NCI-H128 (cell line): Measurements from ENCODE around the gene ING3.

Experiments used
- DNase-seq: peaks from one replicate; lab custom pipeline; 2025; ENCODE audit not compliant: unreplicated experiment; lab: John Stamatoyannopoulos, UW

The ING3 gene, protein sequence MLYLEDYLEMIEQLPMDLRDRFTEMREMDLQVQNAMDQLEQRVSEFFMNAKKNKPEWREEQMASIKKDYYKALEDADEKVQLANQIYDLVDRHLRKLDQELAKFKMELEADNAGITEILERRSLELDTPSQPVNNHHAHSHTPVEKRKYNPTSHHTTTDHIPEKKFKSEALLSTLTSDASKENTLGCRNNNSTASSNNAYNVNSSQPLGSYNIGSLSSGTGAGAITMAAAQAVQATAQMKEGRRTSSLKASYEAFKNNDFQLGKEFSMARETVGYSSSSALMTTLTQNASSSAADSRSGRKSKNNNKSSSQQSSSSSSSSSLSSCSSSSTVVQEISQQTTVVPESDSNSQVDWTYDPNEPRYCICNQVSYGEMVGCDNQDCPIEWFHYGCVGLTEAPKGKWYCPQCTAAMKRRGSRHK

DNA sequence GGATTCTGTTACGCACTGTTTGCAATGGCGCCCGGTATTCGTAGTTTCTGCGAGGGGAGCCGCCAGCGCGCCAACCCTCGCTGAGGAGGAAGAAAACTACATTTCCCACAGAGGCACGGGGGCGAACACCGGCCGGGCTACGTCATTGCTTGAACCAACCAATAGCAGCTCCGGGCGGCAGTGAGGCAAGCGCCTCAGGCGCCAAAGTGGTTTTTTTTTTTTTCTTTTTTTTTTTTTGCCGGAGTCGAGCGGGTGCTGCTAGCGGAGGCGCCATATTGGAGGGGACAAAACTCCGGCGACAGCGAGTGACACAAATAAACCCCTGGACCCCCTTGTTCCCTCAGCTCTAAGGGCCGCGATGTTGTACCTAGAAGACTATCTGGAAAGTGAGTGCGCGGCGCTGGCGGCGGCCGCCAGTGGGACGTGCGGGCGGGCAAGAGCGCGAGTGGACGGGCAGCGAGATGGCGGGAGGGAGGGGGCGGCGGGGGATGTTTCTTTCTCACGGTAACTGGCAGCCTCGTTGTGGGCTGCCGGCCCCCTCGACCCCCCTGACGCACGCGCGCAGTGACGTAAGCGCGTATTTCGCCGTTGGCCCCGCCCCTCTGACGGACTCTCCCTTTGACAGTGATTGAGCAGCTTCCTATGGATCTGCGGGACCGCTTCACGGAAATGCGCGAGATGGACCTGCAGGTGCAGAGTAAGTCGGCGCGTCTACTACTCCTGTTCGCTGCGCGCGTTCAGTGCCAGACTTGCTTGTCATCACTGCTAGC, at the start of gene ING3:
Gene ING3 (plus strand): TSS at position 239 of the 770 bp plus-strand sequence. CDS start 120 bp downstream, at position 359.
- peak; percentile 95 for DNase-seq

DNA sequence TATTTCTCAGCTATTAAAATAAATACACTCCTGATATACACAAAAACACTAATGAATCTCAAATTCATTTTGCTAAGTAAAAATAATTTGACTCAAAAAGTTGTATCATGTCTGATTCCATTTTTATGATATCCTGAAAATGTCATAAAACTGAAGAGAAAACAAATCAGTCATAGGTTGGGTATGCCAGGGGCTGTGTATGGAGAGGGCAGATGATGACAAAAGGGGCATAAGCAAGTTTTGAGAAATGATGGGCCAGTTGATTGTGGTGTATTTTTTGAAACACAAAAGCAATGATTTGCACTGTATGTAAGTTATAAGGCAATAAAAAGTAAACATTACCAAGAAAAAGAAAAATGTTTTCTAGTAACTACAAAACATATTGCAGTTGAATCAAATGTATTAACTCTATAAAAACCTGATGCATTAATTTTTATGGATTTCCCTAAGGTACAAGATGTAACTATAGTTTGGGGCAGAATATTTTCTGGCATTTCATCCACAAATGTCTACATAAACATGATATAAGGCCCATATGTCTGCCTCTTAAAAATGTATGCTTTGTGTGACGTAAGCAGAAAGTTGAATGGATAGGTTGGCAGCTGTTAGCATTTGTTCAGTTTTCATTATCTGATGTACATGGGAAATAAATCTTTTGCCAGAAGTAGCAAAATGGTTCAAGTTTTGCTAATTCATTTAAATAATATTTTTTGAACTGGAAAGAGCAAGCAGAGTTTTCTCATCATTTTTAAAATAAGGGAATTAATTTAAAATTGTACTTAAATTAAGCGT, 35.1 kb upstream of the ING3 start:
- no peak for DNase-seq

DNA sequence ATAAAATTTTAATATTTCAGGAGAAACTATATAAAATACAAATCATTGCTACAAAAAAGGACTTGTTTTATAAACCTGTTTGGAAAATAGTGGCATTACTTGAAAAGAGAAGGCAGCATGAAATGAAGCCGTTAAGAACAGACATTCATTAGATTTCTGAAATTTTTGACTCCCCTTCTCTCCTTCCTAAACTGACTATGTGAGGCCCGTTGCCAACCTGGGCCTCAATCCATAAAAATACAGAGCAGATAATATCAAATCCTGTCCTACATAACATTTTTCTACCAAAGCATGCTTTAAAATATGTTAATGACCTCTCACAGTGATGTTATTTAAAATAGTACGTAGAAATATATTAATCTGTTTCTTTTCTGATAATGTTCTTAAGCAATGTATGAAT, 34.5 kb upstream of the ING3 start:
- no peak for DNase-seq

DNA sequence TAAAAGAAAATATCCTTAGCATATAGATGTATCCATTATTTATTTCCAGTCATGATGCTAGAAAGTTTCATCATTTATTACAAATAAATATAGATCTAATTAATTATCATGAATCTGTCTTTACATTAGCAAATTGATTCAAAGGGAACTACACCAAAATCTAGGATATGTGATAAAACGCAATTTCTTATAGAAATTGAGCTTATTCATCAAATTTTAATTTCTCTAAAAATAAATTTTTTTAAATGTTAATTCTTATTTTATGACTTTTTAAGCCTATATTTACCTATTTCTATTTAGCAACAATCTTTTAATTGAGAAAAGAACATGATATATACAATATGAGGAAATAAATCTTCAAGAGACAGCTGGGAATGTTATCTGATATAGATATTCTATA, 34.0 kb upstream of the ING3 start:
- no peak for DNase-seq

DNA sequence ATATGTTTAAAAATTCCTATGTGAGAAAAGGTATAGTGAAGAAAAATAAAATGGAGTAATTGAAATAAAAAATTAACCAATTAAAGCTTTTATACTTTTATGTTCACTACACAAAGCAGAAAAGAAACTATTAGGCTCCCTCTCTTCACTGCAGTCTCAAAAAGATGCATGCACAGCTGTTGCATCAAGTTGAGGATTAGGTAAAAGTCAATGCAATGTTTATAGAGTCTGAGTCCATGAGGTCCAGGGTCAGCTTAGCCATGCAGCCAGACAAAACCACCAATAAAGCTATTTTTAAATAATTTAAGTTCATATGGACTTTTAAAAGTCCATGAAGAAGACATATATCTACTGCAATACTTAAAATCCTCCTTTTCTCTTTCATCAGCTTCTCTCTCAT, 31.1 kb upstream of the ING3 start:
- no peak for DNase-seq

DNA sequence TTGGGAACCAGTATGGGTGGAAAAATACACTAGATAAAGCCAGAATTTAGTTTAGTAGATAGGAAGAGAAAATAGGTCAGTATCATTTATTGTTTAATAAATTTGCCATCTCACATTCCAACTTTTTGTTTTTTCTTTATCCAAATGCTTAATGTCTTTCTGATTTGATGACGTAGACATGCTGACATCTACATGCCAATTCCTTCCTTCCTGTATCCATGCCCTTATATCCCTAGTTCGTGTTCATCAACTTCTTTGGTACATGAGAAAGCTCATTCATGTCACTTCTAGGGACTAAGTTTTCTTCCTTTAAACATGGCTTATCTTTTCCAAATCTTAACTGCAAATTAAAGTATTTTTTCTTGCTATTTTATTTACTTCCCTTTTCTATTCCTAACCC, 30.5 kb upstream of the ING3 start:
- DNase-seq = no peak

DNA sequence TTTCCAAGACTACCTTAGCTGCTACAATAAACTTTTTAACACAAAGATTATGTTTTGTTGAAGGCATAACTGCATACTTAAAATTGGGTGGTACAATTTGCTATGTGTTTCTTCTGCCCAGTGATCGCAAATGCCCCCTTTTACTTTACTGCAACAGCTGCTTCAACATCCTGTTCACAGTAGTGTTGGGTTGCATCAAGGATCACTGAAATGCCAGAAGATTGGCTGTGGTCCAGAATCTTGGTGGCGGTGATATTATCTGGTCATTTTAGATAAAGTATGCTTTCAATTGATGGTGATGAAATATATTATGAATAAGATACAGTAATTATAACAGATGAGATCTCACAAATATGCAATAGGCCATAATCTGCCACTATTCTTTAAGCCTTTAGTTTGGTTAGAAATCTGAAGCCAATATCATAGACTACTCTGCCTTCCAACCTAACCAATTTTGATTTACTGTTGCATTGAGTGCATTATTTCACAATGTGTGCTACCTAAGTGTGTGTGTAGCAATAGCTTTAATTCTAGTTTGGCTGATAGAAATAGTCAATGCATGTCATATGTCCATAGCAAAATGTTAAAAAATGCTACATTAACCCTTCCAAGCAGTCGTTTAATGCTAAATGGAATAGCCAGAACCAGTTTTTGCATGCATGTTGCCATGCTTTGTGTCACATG, 29.8 kb upstream of the ING3 start:
- DNase-seq = no peak

DNA sequence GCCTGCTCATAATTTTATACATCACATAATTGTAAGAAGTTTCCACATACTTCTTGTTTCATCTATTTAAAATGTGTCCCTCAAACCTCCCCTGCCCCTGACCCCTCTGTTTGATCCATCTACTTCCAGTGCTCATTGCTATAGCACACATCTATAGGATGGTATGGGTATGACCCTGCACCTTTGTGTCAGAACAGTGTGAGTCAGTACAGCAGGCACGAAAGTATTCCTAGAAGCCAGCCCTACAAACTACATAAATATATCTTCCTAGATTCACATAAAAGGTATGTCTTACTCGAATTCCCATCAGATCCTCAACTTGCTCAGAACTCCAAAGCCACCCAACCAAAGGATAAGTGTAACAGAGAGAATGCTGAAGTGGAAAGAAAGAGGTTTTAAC, 25.7 kb upstream of the ING3 start:
- no peak for DNase-seq

DNA sequence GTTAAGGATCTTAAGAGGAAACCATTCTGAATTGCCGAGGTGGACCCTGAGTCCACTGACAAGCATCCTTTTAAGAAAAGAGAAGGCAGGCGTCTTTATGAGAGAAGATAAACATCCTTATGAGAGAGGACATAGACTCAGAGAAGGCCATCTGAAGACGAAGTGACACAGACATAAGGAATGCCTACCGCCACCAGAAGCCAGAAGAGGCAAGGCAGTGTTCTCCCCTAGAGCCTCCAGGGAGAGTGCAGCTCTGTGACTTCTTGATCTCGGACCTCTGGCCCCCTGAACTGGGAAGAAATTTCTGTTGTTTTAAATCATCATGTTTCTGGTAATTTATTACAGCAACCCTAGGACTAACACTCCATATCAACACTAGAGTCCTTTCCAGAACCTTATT, 25.2 kb upstream of the ING3 start:
- no peak for DNase-seq

DNA sequence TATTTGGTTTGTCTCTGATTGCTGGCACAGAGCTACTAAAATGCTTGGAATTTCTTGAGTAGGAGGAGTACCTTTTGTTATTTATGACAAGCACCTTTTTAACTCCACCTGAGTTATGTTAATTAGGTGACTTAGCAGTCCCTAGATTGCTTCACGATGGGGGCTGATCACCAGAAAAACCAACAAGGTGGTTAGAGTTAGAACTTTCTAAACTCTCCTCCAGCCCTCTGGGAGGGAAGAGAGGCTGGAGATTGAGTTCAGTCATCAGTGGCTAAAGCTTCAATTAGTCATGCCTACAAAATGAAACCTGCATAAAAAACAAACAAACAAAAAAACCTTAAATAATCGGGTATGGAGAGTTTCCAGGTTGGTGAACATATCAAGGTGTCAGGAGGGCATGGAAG, 23.6 kb upstream of the ING3 start:
- DNase-seq = no peak

DNA sequence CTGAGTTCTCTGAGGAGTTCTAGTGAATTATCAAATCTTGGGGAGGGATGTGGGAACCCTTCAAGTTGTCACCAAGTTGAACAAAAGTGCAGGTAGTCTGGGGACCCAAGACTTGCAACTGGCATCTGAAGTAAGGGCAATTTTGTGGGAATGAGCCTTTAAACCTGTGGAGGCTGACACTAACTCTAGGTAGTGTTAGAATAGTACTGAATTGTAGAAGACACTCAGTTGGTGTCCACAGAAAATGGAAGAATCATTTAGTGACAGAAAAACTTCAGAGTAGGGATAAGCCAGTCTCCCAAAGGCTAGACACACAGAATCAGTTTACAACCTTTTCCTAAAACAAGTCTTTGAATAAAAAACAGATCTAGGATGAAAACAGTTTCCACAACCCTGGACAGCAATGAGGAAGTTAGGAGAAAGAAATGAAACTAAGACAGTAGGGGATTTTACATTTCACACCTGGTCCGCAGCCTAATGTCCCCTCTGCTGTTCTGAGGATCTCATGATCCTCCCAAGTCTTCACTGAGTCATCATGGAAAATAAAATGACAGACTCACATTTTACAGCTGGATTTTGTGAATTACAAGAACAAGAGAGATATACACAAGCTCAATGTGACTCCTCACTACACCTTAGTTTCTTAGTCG, 23.0 kb upstream of the ING3 start:
- DNase-seq = no peak

DNA sequence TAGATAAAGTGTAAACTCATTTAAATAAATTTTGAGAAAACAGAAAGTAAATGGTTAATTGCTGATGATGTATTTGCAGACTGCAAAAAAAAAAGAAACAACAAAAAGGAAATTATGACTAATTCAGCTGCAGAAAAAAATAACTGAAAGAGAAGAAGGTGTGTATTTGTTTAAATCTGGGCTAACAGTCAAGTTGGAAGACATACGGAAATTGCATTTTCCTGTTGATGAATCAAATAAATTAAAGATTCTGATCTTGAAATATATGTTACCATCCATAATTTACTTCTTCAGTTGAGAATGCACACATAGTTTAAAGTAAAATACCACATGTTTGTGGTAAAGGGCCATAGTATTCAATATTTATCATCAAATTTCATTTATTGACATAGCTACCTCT, 19.3 kb upstream of the ING3 start:
- no peak for DNase-seq

DNA sequence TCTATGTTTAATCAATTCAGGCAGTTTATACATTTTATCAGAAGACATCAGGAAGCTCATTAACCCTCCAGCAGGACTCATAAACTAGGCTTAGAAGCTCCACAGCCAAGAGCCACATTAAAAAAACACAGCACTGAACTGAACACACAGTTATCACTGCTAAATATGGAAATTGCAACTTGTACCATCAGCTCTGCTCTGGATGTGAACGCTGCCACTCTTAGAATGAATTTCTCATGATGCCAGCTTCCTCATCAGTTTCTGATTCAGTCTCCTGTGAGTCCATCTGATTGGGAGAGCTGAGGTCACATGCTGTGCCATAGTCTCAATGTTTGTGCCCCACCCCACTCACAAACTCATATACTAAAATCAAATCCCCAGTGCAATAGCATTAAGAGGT, 17.1 kb upstream of the ING3 start:
- no peak for DNase-seq

DNA sequence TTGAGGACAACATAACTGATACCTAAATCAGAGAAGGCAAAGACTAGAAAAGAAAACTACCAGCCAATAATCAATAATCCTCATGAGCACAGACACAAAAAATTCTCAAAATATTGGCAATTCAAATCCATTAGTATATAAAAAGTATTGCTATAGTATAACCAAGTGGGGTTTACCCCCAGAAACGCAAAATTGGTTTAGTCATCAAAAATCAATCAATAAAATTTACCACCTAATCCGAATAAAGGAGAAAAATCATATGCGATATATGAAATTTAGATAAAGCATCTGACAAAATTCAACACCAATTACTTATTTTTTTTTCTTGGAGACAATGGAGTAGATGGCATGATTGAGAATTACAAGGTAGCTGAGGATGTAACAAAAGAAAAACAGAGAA, 11.2 kb upstream of the ING3 start:
- DNase-seq = no peak

DNA sequence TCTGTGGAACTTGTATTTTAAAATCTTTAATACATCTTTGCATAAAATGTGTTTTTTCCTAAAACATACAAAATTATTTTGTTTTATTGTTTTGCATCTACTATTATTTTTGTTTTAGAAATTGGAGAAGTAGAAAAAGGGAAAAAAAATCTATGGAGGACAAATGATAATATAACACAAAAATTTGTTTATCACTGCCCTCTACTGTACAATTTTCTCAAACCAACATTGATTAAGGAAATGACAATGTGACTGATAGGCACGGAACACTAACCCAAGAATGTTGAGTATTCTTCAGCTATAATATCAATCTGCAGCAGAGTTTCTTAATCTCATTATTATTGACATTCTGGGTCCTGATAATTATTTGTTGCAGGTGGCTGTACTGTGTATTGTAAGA, 9.5 kb upstream of the ING3 start:
- DNase-seq = no peak

DNA sequence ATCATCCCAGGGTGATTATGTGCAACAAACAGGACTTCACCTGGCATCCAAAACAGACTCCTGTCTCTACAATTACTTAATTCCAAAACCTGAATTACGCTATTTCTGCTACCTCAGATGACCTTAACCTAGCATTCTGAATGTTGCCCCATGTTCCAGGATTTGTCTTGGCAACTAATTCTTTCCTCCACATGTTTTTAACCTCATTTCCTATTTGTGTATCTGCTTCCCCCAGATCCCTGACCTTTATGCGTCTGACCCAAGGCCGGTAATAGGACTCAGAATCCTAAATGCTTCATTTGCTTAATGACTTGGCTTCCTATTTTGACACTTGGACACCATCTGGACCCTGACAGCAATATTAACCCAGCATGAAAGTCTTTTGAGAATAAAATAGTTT, 8.7 kb upstream of the ING3 start:
- no peak for DNase-seq

DNA sequence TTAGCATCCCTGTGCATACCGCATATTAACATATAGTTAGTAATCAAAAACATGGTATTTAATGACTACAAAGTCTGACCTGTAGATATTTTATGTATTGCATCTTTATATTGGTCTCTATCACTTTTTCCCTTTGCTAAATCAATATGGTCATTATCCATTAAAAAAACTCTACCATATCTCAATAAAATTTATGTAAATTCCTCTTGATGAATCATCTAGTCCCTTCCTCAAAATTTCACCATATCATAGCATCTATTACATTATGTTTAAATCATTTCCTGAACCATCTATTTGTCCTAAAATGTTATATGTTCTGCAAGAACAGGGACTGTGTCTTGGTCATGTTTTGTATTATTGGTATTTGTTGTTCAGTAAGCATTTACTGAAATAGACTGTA, 7.7 kb upstream of the ING3 start:
- DNase-seq = no peak

DNA sequence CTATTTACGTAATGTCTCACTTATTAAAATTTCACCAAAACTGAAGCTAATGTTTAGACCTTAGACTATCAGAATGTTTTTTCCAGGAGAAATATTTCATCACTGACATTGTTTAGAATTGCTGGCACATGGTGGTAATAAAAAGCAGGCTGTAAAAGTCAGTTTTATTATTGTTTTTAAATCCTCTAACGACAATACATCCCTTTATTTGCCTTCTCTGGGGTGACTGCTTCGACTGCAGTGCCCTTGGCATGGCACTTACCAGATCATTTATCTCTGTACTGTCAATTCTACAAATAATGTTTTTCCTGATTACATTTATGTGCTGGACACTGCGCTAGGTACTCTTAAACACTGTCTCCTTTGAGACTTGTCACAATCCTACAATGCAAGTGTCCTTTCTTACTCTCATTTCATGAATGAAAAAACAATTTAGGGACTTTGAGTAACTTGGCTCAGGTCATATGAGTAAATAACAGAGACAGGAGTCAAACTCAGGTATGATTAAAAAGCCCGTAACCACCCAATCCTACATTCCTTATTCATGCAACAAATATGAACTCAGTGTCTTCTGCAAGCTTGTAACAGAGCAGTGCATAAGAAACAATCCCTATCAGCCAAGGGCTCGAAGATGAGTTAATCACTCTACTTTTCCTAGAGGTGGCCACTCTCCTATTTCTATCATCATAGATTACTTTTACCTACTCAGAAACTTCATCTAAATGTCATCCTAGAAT, 5.6 kb upstream of the ING3 start:
- DNase-seq = no peak

DNA sequence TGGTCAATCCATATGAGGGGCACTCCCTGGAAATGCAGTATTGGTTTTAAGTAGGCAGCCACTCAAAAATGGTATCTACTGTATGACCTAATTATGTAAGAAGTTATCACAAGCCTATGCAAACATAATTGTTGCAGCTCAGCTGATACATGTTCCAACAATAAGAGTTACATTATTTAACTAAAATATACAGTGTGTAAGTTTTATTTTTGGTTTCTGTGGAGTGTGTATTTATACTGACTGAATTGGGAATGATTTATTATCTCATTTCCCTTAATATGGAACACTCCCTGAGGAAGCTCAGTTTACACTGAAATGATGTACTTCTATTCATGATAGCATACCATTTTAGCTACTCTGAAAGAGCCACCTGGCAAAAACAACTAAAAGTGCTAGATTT, 2.6 kb upstream of the ING3 start:
- no peak for DNase-seq

DNA sequence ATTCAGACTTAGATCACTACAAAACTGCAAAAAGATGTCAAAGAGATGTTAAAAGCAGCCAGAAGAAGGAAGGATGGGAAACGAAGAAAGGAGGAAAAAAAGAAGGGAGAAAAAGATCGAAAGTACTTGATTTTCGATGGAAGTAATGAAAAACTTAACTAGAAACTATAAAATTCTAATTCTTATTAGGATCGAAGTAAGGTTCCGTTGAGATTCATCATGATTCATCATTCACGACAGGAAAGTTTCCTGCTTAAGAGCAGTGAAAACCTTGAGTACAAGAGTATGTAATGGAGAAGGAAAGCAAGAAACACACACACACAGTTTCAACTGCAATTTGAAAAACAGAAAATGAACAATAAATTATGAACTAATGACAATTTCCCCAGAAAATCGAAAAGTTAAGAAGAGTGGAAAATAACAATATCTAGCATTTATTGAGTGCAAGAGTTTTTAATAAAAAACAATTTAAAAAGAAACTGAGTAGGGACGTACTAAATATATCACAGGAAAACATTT, 1.1 kb upstream of the ING3 start:
- DNase-seq = no peak
